Fibroblast of lung (primary cell): Measurements from ENCODE around the gene ZMYM4. TPM values are rescaled to one million over a fixed set of nuclear protein-coding genes. Genes with fewer than 3 reads are reported as not detected.

ENCODE experiments used
- DNase-seq, 2 donors: peaks; one replicate each; pipeline versions ENCODE4 v3.0.0 to v3.0.0-alpha.2; 2010; ENCODE audit warnings: low read depth in 2 of 2
- H2AFZ ChIP-seq: 2 replicates; pipeline ENCODE4 v1.5.1; 2012; ENCODE audit warnings: low read length, control low read depth, inconsistent platforms
- H3K27ac ChIP-seq: 2 replicates; pipeline ENCODE4 v1.5.1; 2011; ENCODE audit warnings: low read length, control low read depth; ENCODE audit not compliant: insufficient read depth
- H3K27me3 ChIP-seq: 2 replicates; pipeline ENCODE4 v1.5.1; 2011; ENCODE audit warnings: mild to moderate bottlenecking, low read length; ENCODE audit not compliant: control insufficient read depth, insufficient read depth
- H3K36me3 ChIP-seq: 2 replicates; pipeline ENCODE4 v1.5.1; 2011; ENCODE audit warnings: low read length; ENCODE audit not compliant: control insufficient read depth, insufficient read depth
- H3K4me1 ChIP-seq: 2 replicates; pipeline ENCODE4 v1.5.1; 2011; ENCODE audit warnings: low read length; ENCODE audit not compliant: control insufficient read depth, insufficient read depth; ENCODE audit errors: extremely low read depth
- H3K4me2 ChIP-seq: 2 replicates; pipeline ENCODE4 v1.5.1; 2011; ENCODE audit warnings: low read length, control low read depth; ENCODE audit not compliant: insufficient read depth; ENCODE audit errors: extremely low read depth
- H3K4me3 ChIP-seq, 4 experiments: fragments of 200-600 bp in 1 of 4; sonication (generic) in 1 of 4; replicated peaks in 1 of 4; 2 replicates each; pipeline ENCODE4 v1.5.1; 2011 to 2016; ENCODE audit warnings: low read length in 4 of 4, low read depth in 3 of 4, mild to moderate bottlenecking in 3 of 4, control low read depth in 2 of 4, inconsistent platforms in 1 of 4, mixed read lengths in 1 of 4; ENCODE audit not compliant: insufficient read depth in 1 of 4; ENCODE audit errors: control extremely low read depth in 1 of 4
- H3K79me2 ChIP-seq: 2 replicates; pipeline ENCODE4 v1.5.1; 2012; ENCODE audit warnings: mild to moderate bottlenecking, low read length, inconsistent platforms; ENCODE audit not compliant: control insufficient read depth, insufficient read depth
- H3K9ac ChIP-seq: 2 replicates; pipeline ENCODE4 v1.5.1; 2011; ENCODE audit warnings: mild to moderate bottlenecking, low read length, control low read depth; ENCODE audit not compliant: insufficient read depth
- H3K9me3 ChIP-seq: 2 replicates; pipeline ENCODE4 v1.5.1; 2012; ENCODE audit warnings: low read depth, low read length; ENCODE audit not compliant: control insufficient read depth, insufficient read depth
- H4K20me1 ChIP-seq: 2 replicates; pipeline ENCODE4 v1.5.1; 2011; ENCODE audit warnings: low read length; ENCODE audit not compliant: control insufficient read depth, insufficient read depth; ENCODE audit errors: extremely low read depth
- CTCF ChIP-seq, 2 donors: IDR thresholded peaks in 1 of 2; conservative IDR thresholded peaks in 1 of 2; 1 replicate in 1 of 2; 2 replicates in 1 of 2; pipeline ENCODE4 v1.5.1; 2011 to 2012; ENCODE audit warnings: low read length in 2 of 2, control low read depth in 1 of 2, inconsistent platforms in 1 of 2, low read depth in 1 of 2, mild to moderate bottlenecking in 1 of 2
- EZH2 ChIP-seq: IDR thresholded peaks from 2 replicates; pipeline ENCODE4 v1.5.1; 2012; ENCODE audit warnings: low read length, control low read depth, mild to moderate bottlenecking; ENCODE audit errors: missing control alignments
- polyA plus RNA-seq, 2 donors: library from polyadenylated mRNA; depleted of rRNA in 1 of 2; stranded (reverse) in 1 of 2; unstranded in 1 of 2; fragments of >200 nt; gene quantifications; 2 replicates each; pipeline ENCODE4 v1.2.1, GENCODE V29; 2011 to 2012; ENCODE audit warnings: missing spikeins in 1 of 2
- total RNA-seq: library from RNA; depleted of rRNA; stranded (reverse); fragments of >200 nt; gene quantifications from 2 replicates; pipeline ENCODE4 v1.2.1, GENCODE V29; 2014

The ZMYM4 gene
- total and polyA plus RNA-seq, 2 donors (not counting 1 experiment from before 2014, with no cell fraction given): 40.5 to 54.1 TPM

- Histone ChIP-seq H3K4me2 (no peak overlapping the region), H3K4me3 (no peak overlapping the region), H3K9ac (no peak overlapping the region), H3K79me2 (peaks cover 16% of the 10 kb centered on the region), H3K27me3 (no peaks in the 10 kb centered on the region), H3K27ac (no peak overlapping the region), H4K20me1 (no peaks in the 10 kb centered on the region), H3K36me3 (peaks cover 2% of the 10 kb centered on the region), H2AFZ (no peak overlapping the region), H3K4me1 (no peaks in the 10 kb centered on the region), H3K9me3 (no peaks in the 10 kb centered on the region)
- no peak for TF ChIP-seq EZH2
- no peak for TF ChIP-seq CTCF (conservative IDR thresholded peaks at IDR 0.05 in 1 of 2, IDR thresholded peaks at IDR 0.05 in 1 of 2; ENCODE audit: low read depth in 1 of 2, low read length in 2 of 2)
- DNase-seq: no peak
These were observed 26.3 kb downstream of the ZMYM4 start for GRCh38 chr1:35294809-35295208.

GRCh38 chr1:35297886-35298285 lies 29.4 kb downstream of the ZMYM4 start:
- DNase-seq: no peak
- no peaks in the 10 kb centered on the region for H3K9me3 ChIP-seq
- TF ChIP-seq EZH2 (no peak), CTCF (conservative IDR thresholded peaks at IDR 0.05 in 1 of 2, IDR thresholded peaks at IDR 0.05 in 1 of 2; ENCODE audit: low read depth in 1 of 2, low read length in 2 of 2) (no peak)
- H3K4me3 ChIP-seq: no peak overlapping the region
- H3K4me2 ChIP-seq: no peak overlapping the region
- no peaks in the 10 kb centered on the region for H3K36me3 ChIP-seq
- no peak overlapping the region for H2AFZ ChIP-seq
- no peaks in the 10 kb centered on the region for H3K27me3 ChIP-seq
- H3K4me1 ChIP-seq: no peaks in the 10 kb centered on the region
- H3K9ac ChIP-seq: no peak overlapping the region
- H4K20me1 ChIP-seq: no peaks in the 10 kb centered on the region
- H3K27ac ChIP-seq: no peak overlapping the region
- H3K79me2 ChIP-seq: peaks cover 6% of the 10 kb centered on the region

- peak; percentile 44 to 48 for DNase-seq
These were observed 30.0 kb downstream of the ZMYM4 start for GRCh38 chr1:35298464-35298863.

More at GRCh38 chr1:35298464-35298863, 30.0 kb downstream of the ZMYM4 start:
- Histone ChIP-seq H3K4me1 (no peaks in the 10 kb centered on the region), H3K4me2 (no peak overlapping the region), H4K20me1 (no peaks in the 10 kb centered on the region), H3K79me2 (peaks cover 6% of the 10 kb centered on the region), H3K4me3 (no peak overlapping the region), H3K27ac (no peak overlapping the region), H3K27me3 (no peaks in the 10 kb centered on the region), H3K36me3 (no peaks in the 10 kb centered on the region), H3K9ac (no peak overlapping the region), H3K9me3 (no peaks in the 10 kb centered on the region), H2AFZ (no peak overlapping the region)
- TF ChIP-seq CTCF (conservative IDR thresholded peaks at IDR 0.05 in 1 of 2, IDR thresholded peaks at IDR 0.05 in 1 of 2; ENCODE audit: low read depth in 1 of 2, low read length in 2 of 2): peak; percentile 36 to 46
- no peak for TF ChIP-seq EZH2
